HG02938 (cell line): ENCODE data around the gene ANXA2.
"Not testable (repeated sequence)": the region's sequence is repeated elsewhere in the genome, so short reads cannot be mapped to it uniquely, and the experiment has no call there.

Source experiments
- ATAC-seq: cut with Tn5 transposase; IDR thresholded peaks from one replicate; pipeline ENCODE4 v1.9.1; 2021; ENCODE audit warnings: mild to moderate bottlenecking, moderate library complexity; ENCODE audit not compliant: unreplicated experiment

Gene ANXA2

DNA sequence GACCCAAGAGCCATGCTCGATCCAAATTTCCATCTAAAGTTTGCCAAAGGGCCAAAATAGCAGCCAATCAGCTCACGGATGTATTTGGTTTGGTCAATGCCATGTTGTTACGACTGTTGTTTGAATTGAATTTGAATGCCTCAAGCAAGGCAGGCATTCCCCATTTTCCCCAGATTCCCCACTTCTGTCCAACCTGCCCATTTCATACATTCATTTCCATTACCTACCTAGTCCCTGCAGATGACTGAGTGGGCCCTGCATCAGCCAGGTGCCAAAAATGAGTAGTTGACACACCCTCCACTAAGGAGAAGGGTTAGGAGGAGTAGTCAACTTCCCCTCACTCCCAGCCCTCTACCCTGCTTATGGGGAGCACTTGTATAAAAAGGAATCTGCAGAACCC lies 51.7 kb downstream of the ANXA2 start:
- ATAC-seq, result no peak

- ATAC-seq, result no peak
Measured at GRCh38 chr15:60345598-60345997, 52.2 kb downstream of the ANXA2 start.

- no peak for ATAC-seq
Measured at GRCh38 chr15:60344987-60345386, 52.8 kb downstream of the ANXA2 start.

- ATAC-seq, result no peak
Measured at GRCh38 chr15:60344461-60344860, 53.3 kb downstream of the ANXA2 start.

GRCh38 chr15:60343221-60343970 lies 54.4 kb downstream of the ANXA2 start:
- ATAC-seq, result no peak

GRCh38 chr15:60340207-60340921 lies 57.4 kb downstream of the ANXA2 start:
- ATAC-seq, result no peak

GRCh38 chr15:60339236-60339635 lies 58.5 kb downstream of the ANXA2 start:
- ATAC-seq, result no peak

GRCh38 chr15:60338810-60339209 lies 59.0 kb downstream of the ANXA2 start:
- ATAC-seq, result no peak

- ATAC-seq, result no peak
Measured at GRCh38 chr15:60337076-60337475, 60.7 kb downstream of the ANXA2 start.

- not testable (repeated sequence) for ATAC-seq
Measured at GRCh38 chr15:60335296-60335695, 62.5 kb downstream of the ANXA2 start.

DNA sequence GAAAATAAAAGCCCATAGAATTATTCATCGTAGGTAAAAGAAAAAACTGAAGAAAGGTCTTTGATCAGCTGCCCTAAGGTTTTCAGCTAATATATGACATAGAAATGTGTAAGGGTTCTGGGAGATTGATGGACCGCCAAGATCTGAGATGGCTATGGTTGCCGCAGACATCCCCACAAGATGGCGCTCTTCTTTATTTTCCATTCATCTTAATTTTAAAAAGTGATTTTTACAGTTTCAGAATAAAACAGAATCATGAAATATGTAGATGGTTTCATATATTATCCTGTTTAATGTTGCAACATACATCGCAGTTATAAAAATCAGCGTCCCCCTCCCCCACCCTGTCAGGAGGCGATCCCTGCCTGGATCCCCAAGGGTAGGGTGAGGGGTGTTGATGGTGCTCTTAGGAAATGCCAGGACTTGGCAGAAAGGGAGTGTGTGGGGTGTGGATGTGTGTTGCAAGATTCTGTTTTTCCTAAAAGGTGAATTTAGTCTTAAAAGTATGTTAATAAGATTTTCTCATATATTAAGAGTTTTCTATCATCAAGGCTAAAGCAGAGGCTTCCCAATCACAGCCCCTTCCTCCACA lies 68.8 kb downstream of the ANXA2 start:
- no peak for ATAC-seq

DNA sequence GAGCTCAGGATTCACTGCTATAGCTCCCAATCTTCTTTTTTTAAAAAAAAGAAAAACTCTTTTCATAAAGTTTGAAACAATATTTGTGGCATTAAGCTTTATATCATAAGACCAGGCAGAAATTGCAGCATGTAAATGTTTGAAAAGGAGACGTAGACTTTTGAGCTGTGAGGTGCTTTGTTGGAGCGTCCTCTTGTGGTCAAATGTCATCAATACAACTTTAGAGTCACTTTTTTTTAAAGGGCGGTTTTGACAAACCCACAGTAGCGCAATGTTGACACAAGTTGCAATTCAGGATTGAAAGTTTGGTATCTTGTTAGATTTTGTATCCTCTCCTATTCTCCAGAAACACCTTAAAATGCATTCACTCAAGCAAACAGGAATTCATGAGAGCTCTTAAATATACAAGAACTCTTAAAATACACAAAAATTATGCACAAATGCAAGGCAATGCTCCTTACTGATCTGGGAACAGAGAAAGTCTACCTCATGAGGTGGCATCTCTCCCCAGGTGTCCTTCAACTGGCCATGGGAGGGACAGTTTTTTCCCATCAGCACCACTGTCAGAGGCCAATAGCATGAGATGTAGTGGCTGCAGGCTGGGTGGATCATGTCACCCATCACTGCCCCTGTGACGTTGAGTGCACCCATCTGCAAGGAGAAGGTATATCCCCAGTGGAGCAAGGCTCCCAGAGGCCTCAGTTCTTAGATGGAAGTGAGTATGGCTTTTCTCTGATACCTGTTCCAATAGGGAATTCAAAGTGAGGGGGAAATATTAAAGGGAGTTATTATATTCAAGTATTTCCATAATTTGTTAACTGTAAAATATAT lies 70.7 kb downstream of the ANXA2 start:
- ATAC-seq, result no peak

DNA sequence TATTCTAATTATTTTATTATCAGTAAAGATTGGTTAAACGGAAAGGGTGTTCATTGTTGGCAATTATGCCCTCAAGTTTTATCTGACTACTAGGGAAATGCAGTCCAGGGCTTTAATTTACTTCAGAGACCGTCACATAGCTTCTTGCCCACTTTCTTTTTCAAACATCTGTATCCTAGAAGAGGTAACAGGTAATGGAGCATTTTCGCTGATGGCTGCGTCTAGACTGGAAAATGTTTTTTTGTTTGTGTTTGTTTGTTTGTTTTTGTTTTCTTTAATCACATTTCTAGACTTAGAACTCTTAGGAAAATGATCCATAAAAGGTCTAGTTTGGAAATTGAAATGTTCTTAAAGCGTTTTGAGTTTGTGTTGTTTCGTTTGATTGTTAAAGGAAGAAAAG lies 71.4 kb downstream of the ANXA2 start:
- no peak for ATAC-seq

DNA sequence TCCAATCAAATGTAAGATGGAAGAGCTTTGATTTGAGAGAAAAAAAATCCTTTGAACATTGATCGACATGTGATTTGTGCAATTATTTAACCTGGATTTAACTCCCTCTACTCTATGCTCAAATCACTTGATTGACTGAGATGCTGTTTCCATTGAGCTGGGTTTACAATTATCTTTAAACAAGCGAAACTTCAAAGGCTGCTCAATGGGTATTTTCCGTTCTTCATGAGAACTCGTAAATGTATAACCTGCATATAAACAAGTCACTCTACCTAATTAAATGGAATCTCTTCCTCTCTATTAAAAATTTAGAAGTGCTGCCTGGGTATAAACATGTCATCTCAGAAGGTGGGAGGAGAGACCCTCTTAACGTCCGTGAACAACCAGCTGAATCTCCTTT lies 71.9 kb downstream of the ANXA2 start:
- ATAC-seq, result no peak

- no peak for ATAC-seq
Measured at GRCh38 chr15:60324706-60325438, 72.9 kb downstream of the ANXA2 start.

- ATAC-seq, result no peak
Measured at GRCh38 chr15:60323322-60323721, 74.5 kb downstream of the ANXA2 start.

- ATAC-seq, result no peak
Measured at GRCh38 chr15:60320365-60320764, 77.4 kb downstream of the ANXA2 start.

DNA sequence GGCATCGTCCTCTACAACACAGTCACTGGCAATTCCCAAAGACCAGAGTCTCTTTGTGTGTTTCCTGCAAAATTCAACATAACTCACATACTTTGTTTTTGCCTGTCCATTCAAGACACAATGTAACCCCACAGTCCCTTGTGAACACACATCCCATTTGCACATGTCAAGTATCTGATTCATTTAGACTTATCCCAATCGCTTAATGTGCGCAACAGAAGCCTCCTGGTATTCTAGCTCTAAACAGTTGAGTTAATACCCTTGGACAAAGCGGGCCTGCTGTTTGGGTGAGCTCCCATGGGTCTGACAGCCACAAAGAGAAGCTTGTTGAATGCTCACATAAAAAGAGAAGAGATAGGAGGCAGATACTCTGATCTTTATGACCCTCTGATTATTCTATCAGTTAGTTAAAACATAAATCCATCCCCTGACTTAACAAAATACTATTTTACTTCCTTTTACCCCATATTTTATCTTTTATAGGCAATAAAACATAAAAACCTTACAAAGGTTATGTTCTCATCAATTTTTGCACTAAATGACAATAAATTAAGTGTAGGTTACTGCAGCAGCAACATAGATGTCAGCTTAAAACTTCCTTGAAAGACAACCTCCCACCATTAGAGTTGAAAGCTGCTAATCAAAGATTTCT lies 79.4 kb downstream of the ANXA2 start:
- ATAC-seq, result no peak

GRCh38 chr15:60316961-60317360 lies 80.8 kb downstream of the ANXA2 start:
- no peak for ATAC-seq

GRCh38 chr15:60315878-60316277 lies 81.9 kb downstream of the ANXA2 start:
- ATAC-seq, result no peak
